Keratinocyte (primary cell): ENCODE measurements around the gene APBB3. TPM values are rescaled to one million over a fixed set of nuclear protein-coding genes. Genes with fewer than 3 reads are reported as not detected.
A peak's percentile ranks its signal among the peaks of the same experiment; 100 is the strongest.

Source experiments
- DNase-seq: peaks from one replicate; pipeline ENCODE4 v3.0.0-alpha.2; 2011; ENCODE audit warnings: low read depth, missing footprints, low spot score
- FAIRE-seq: peaks from 2 replicates; lab custom pipeline; 2011; peaks lifted over from hg19 to GRCh38; lab: Jason Lieb, UNC
- H2AFZ ChIP-seq: 2 replicates; pipeline ENCODE4 v1.6.0; 2012; ENCODE audit warnings: low read length, control low read depth, inconsistent platforms; ENCODE audit not compliant: control insufficient read depth
- H3K27ac ChIP-seq: 2 replicates; pipeline ENCODE4 v1.5.1; 2011; ENCODE audit warnings: low read length; ENCODE audit not compliant: control insufficient read depth, insufficient read depth
- H3K27me3 ChIP-seq: 3 replicates; pipeline ENCODE4 v1.6.0; 2011; ENCODE audit warnings: low read length; ENCODE audit not compliant: control insufficient read depth, insufficient read depth; ENCODE audit errors: extremely low read depth
- H3K36me3 ChIP-seq, 2 experiments: 2 replicates in 1 of 2; 3 replicates in 1 of 2; pipeline ENCODE4 v1.5.1; 2011; ENCODE audit warnings: low read length in 2 of 2, mild to moderate bottlenecking in 1 of 2; ENCODE audit not compliant: control insufficient read depth in 2 of 2, insufficient read depth in 2 of 2; ENCODE audit errors: extremely low read depth in 1 of 2
- H3K4me1 ChIP-seq: 3 replicates; pipeline ENCODE4 v1.5.1; 2011; ENCODE audit warnings: low read length; ENCODE audit not compliant: control insufficient read depth, insufficient read depth; ENCODE audit errors: extremely low read depth
- H3K4me2 ChIP-seq: 3 replicates; pipeline ENCODE4 v1.6.0; 2011; ENCODE audit warnings: low read depth, low read length; ENCODE audit not compliant: control insufficient read depth, insufficient read depth; ENCODE audit errors: extremely low read depth
- H3K4me3 ChIP-seq, 3 experiments: fragments of 200-600 bp in 1 of 3; sonication (generic) in 1 of 3; 2 replicates in 2 of 3; 3 replicates in 1 of 3; pipeline ENCODE4 v1.5.1; 2011 to 2016; ENCODE audit warnings: low read length in 3 of 3, mild to moderate bottlenecking in 3 of 3, control low read depth in 2 of 3, inconsistent platforms in 1 of 3, low read depth in 1 of 3, mixed read lengths in 1 of 3, mixed run types in 1 of 3, moderate library complexity in 1 of 3; ENCODE audit not compliant: control insufficient read depth in 2 of 3, insufficient read depth in 2 of 3; ENCODE audit errors: extremely low read depth in 1 of 3
- H3K79me2 ChIP-seq: 2 replicates; pipeline ENCODE4 v1.6.0; 2012; ENCODE audit warnings: low read length; ENCODE audit not compliant: control insufficient read depth, insufficient read depth
- H3K9ac ChIP-seq: 3 replicates; pipeline ENCODE4 v1.6.0; 2011; ENCODE audit warnings: low read length; ENCODE audit not compliant: control insufficient read depth, insufficient read depth; ENCODE audit errors: extremely low read depth
- H3K9me1 ChIP-seq: 3 replicates; pipeline ENCODE4 v1.6.0; 2011; ENCODE audit warnings: low read length; ENCODE audit not compliant: control insufficient read depth, insufficient read depth; ENCODE audit errors: extremely low read depth
- H3K9me3 ChIP-seq: 2 replicates; pipeline ENCODE4 v1.5.1; 2012; ENCODE audit warnings: low read depth, low read length; ENCODE audit not compliant: control insufficient read depth
- H4K20me1 ChIP-seq: 3 replicates; pipeline ENCODE4 v1.6.0; 2011; ENCODE audit warnings: low read length; ENCODE audit not compliant: control insufficient read depth, insufficient read depth; ENCODE audit errors: extremely low read depth
- CTCF ChIP-seq, 3 experiments: IDR thresholded peaks in 1 of 3; conservative IDR thresholded peaks in 1 of 3; optimal IDR thresholded peaks in 1 of 3; 2 replicates in 2 of 3; 3 replicates in 1 of 3; pipeline versions ENCODE3 to v1.5.1; 2011; ENCODE audit warnings: low read length in 3 of 3, mild to moderate bottlenecking in 3 of 3, moderate library complexity in 2 of 3, control low read depth in 1 of 3, inconsistent platforms in 1 of 3; ENCODE audit not compliant: insufficient read depth in 2 of 3; ENCODE audit errors: extremely low read depth in 1 of 3
- EZH2 ChIP-seq: IDR thresholded peaks from one replicate; pipeline ENCODE4 v1.6.1; 2012; ENCODE audit warnings: inconsistent platforms, mild to moderate bottlenecking, low read length, moderate library complexity
- dilution Hi-C: fragments of 300-500 bp; cut with MboI; formaldehyde crosslinking; loops from one replicate; pipeline ENCODE4 v1.7.0; 2020; ENCODE audit warnings: low sequenced_read_pairs; ENCODE audit not compliant: extremely low pct_ligation_motif_present
- polyA minus RNA-seq, 3 experiments: library from RNA; depleted of rRNA, polyadenylated mRNA; stranded (reverse); fragments of >200 nt; gene quantifications; 1 replicate in 1 of 3; 2 replicates in 1 of 3; 3 replicates in 1 of 3; pipeline ENCODE4 v1.2.3, GENCODE V29; 2011
- polyA plus RNA-seq, 5 experiments: library from polyadenylated mRNA; depleted of rRNA in 3 of 5; stranded (reverse) in 3 of 5; stranded (forward) in 1 of 5; unstranded in 1 of 5; fragments of >200 nt; gene quantifications; 1 replicate in 1 of 5; 2 replicates in 3 of 5; 3 replicates in 1 of 5; pipeline versions ENCODE4 v1.2.1 to v1.2.3, GENCODE V29; 2011 to 2012; ENCODE audit warnings: missing spikeins in 2 of 5, low read depth in 1 of 5, low replicate concordance in 1 of 5

The APBB3 gene
- polyA plus RNA-seq (6.7 to 12.4 TPM (median 7.1 TPM) in 3 replicates), polyA minus RNA-seq (12.6 to 18.5 TPM (median 15.9 TPM) in 3 replicates)
- polyA plus RNA-seq (2011; ENCODE audit: low read depth) = 4.0 TPM
- 1.4 and 2.4 TPM in 2 replicates for polyA plus RNA-seq (2011; cell fraction: cytosol; rRNA removed)
- polyA plus RNA-seq (2011; cell fraction: nucleus; rRNA removed) = 40.3 and 44.0 TPM in 2 replicates
- 4.4 and 17.2 TPM in 2 replicates for polyA plus RNA-seq (2012; ENCODE audit: low replicate concordance)
- 2.1 TPM for polyA minus RNA-seq (2011; cell fraction: cytosol; rRNA and poly(A)+ RNA removed)
- 5.9 and 8.6 TPM in 2 replicates for polyA minus RNA-seq (2011; cell fraction: nucleus; rRNA and poly(A)+ RNA removed)

GRCh38 chr5:140564196-140565023 lies at the start of gene APBB3, which contains the start of gene SLC35A4:
Gene APBB3, minus strand, starts transcription at chr5:140564598. Its CDS starts 353 bp downstream, at chr5:140564245.
Gene SLC35A4, plus strand, starts transcription at chr5:140564828. Its CDS starts 2,342 bp downstream, at chr5:140567170.
- Histone ChIP-seq H3K4me2 (peak within 1 kb of the TSS; percentile 93), H2AFZ (peak within 1 kb of the TSS; percentile 87), H3K4me1 (peaks cover 23% of the 10 kb centered on the region), H3K36me3 (peaks cover 16 to 23% of the 10 kb centered on the region in 2 experiments), H3K4me3 (peak within 1 kb of the TSS; percentile 73 to 95 (median 87)), H3K9ac (peak within 1 kb of the TSS; percentile 93), H3K79me2 (peaks cover 26% of the 10 kb centered on the region), H3K27ac (peak within 1 kb of the TSS; percentile 93), H3K9me3 (no peaks in the 10 kb centered on the region), H3K9me1 (no peaks in the 10 kb centered on the region), H3K27me3 (no peaks in the 10 kb centered on the region), H4K20me1 (no peaks in the 10 kb centered on the region)
- dilution Hi-C loops = no loop called here
- peak; percentile 71 for FAIRE-seq
- peak; percentile 92 for DNase-seq
- TF ChIP-seq EZH2 (no peak), CTCF (optimal IDR thresholded peaks at IDR 0.05 in 1 of 3, IDR thresholded peaks at IDR 0.05 in 1 of 3, conservative IDR thresholded peaks at IDR 0.05 in 1 of 3; ENCODE audit: extremely low read depth in 1 of 3, insufficient read depth in 2 of 3, low read length in 3 of 3) (no peak)

GRCh38 chr5:140611020-140611521 lies 46.7 kb upstream of the APBB3 start:
- TF ChIP-seq EZH2 (no peak), CTCF (optimal IDR thresholded peaks at IDR 0.05 in 1 of 3, IDR thresholded peaks at IDR 0.05 in 1 of 3, conservative IDR thresholded peaks at IDR 0.05 in 1 of 3; ENCODE audit: extremely low read depth in 1 of 3, insufficient read depth in 2 of 3, low read length in 3 of 3) (no peak)
- FAIRE-seq (no peak), DNase-seq (no peak)
- H2AFZ ChIP-seq = no peak overlapping the region
- H4K20me1 ChIP-seq = no peaks in the 10 kb centered on the region
- no peaks in the 10 kb centered on the region for H3K9me1 ChIP-seq
- H3K9me3 ChIP-seq = no peaks in the 10 kb centered on the region
- no peaks in the 10 kb centered on the region for H3K79me2 ChIP-seq
- H3K4me2 ChIP-seq = no peak overlapping the region
- H3K27ac ChIP-seq = no peak overlapping the region
- H3K4me3 ChIP-seq = no peak overlapping the region
- H3K36me3 ChIP-seq = no peaks in the 10 kb centered on the region
- peaks cover 8% of the 10 kb centered on the region for H3K4me1 ChIP-seq
- dilution Hi-C loops = no loop called here
- H3K9ac ChIP-seq = no peak overlapping the region
- H3K27me3 ChIP-seq = no peaks in the 10 kb centered on the region
